SK-N-SH (cell line): Measurements from ENCODE around the gene TSPAN4. TPM values are rescaled to one million over a fixed set of nuclear protein-coding genes. Genes with fewer than 3 reads are reported as not detected.

Experiments
- CTCF ChIA-PET: fragments of 300-600, 350-600 bp; formaldehyde crosslinking; extraction: SDS; loops from one replicate; lab custom pipeline; 2021; lab: Yijun Ruan, JAX
- POLR2A ChIA-PET: fragments of 350-600 bp; sonication (Branson Sonifier 250); formaldehyde crosslinking; extraction: SDS; loops from one replicate; lab custom pipeline; 2020; ENCODE audit warnings: antibody characterized with exemption, inconsistent platforms; lab: Yijun Ruan, JAX
- DNase-seq: peaks from one replicate; pipeline ENCODE4 v3.0.0; 2012
- H2AFZ ChIP-seq: fragments of 200-600 bp; sonication (generic); 2 replicates; pipeline ENCODE4 v1.8.1; 2016; ENCODE audit warnings: antibody characterized with exemption, mild to moderate bottlenecking, low read depth
- H3F3A ChIP-seq: fragments of 200-600 bp; sonication (generic); replicated peaks from 2 replicates; pipeline ENCODE3; 2016; ENCODE audit warnings: antibody characterized with exemption, mild to moderate bottlenecking; ENCODE audit not compliant: insufficient read depth
- H3K27ac ChIP-seq, 2 experiments: fragments of 200-500 bp in 1 of 2; fragments of 200-600 bp in 1 of 2; sonication (Bioruptor generic) in 1 of 2; sonication (generic), shearing (Covaris generic) in 1 of 2; 2 replicates each; pipeline versions ENCODE4 v1.5.1 to v1.6.1; 2014 to 2016; ENCODE audit warnings: low read depth in 2 of 2, inconsistent platforms in 1 of 2, low read length in 1 of 2, mild to moderate bottlenecking in 1 of 2, mixed read lengths in 1 of 2
- H3K27me3 ChIP-seq: fragments of 200-600 bp; sonication (generic), shearing (Covaris generic); 2 replicates; pipeline ENCODE4 v1.6.1; 2016; ENCODE audit warnings: mixed run types; ENCODE audit not compliant: insufficient read depth
- H3K36me3 ChIP-seq, 2 experiments: fragments of 200-500 bp in 1 of 2; fragments of 200-600 bp in 1 of 2; sonication (Bioruptor generic) in 1 of 2; sonication (generic) in 1 of 2; replicated peaks in 1 of 2; 2 replicates each; pipeline versions ENCODE3 to v1.5.1; 2014 to 2016; ENCODE audit warnings: low read length in 1 of 2, mild to moderate bottlenecking in 1 of 2; ENCODE audit not compliant: insufficient read depth in 2 of 2, control insufficient read depth in 1 of 2
- H3K4me1 ChIP-seq, 2 experiments: fragments of 200-500 bp in 1 of 2; fragments of 200-600 bp in 1 of 2; sonication (Bioruptor generic) in 1 of 2; sonication (generic), shearing (Covaris generic) in 1 of 2; 2 replicates each; pipeline versions ENCODE4 v1.5.1 to v1.6.1; 2014 to 2016; ENCODE audit warnings: low read depth in 1 of 2, low read length in 1 of 2, mixed run types in 1 of 2; ENCODE audit not compliant: insufficient read depth in 2 of 2, control insufficient read depth in 1 of 2
- H3K4me2 ChIP-seq: fragments of 200-600 bp; sonication (generic), shearing (Covaris generic); 2 replicates; pipeline ENCODE4 v1.6.1; 2017; ENCODE audit warnings: mixed run types
- H3K4me3 ChIP-seq, 2 experiments: fragments of 200-500 bp in 1 of 2; fragments of 200-600 bp in 1 of 2; sonication (Bioruptor generic) in 1 of 2; sonication (generic), shearing (Covaris generic) in 1 of 2; 2 replicates each; pipeline versions ENCODE4 v1.5.1 to v1.8.1; 2014 to 2016; ENCODE audit warnings: low read depth in 2 of 2, inconsistent platforms in 1 of 2, low read length in 1 of 2, mild to moderate bottlenecking in 1 of 2, mixed read lengths in 1 of 2, moderate library complexity in 1 of 2
- H3K79me2 ChIP-seq: fragments of 200-600 bp; sonication (generic); 2 replicates; pipeline ENCODE4 v1.8.1; 2017; ENCODE audit warnings: mild to moderate bottlenecking; ENCODE audit not compliant: insufficient read depth
- H3K9ac ChIP-seq: fragments of 200-600 bp; sonication (generic); 2 replicates; pipeline ENCODE4 v1.6.1; 2017; ENCODE audit warnings: mixed run types
- H3K9me2 ChIP-seq: fragments of 200-600 bp; sonication (generic); 2 replicates; pipeline ENCODE4 v1.6.1; 2017; ENCODE audit warnings: mixed run types
- H3K9me3 ChIP-seq: fragments of 200-600 bp; sonication (generic); 2 replicates; pipeline ENCODE4 v1.6.1; 2017; ENCODE audit warnings: mixed run types, mild to moderate bottlenecking, moderate library complexity
- H4K20me1 ChIP-seq: fragments of 200-600 bp; sonication (generic); 2 replicates; pipeline ENCODE4 v1.6.1; 2017; ENCODE audit warnings: mild to moderate bottlenecking, mixed run types; ENCODE audit not compliant: insufficient read depth
- CHD2 ChIP-seq: fragments of 150-350 bp; IDR thresholded peaks from 2 replicates; pipeline ENCODE4 v1.6.1; 2018; ENCODE audit warnings: low read length; ENCODE audit not compliant: partially characterized antibody
- ELF1 ChIP-seq: IDR thresholded peaks from 2 replicates; pipeline ENCODE4 v1.4.0; 2012
- EP300 ChIP-seq, 2 experiments: IDR thresholded peaks; 2 replicates each; pipeline versions ENCODE4 v1.4.0 to v1.6.1; 2012; ENCODE audit warnings: borderline replicate concordance in 1 of 2, low read depth in 1 of 2, low read length in 1 of 2
- FOSL2 ChIP-seq: IDR thresholded peaks from 2 replicates; pipeline ENCODE4 v1.4.0; 2012; ENCODE audit warnings: low read depth, mild to moderate bottlenecking, moderate library complexity, borderline replicate concordance
- FOXJ3 ChIP-seq: sonication (generic); formaldehyde crosslinking; IDR thresholded peaks from 2 replicates; pipeline ENCODE4 v1.5.1; 2020; ENCODE audit warnings: mild to moderate bottlenecking, missing genetic modification reagents
- FOXM1 ChIP-seq: IDR thresholded peaks from 2 replicates; pipeline ENCODE4 v1.4.0; 2012; ENCODE audit warnings: low read depth, mild to moderate bottlenecking
- IRF3 ChIP-seq: fragments of 150-350 bp; IDR thresholded peaks from 2 replicates; pipeline ENCODE4 v1.6.1; 2016; ENCODE audit warnings: mild to moderate bottlenecking, low read depth, low read length
- MEF2A ChIP-seq: IDR thresholded peaks from 2 replicates; pipeline ENCODE4 v1.4.0; 2012; ENCODE audit warnings: low read depth, borderline replicate concordance
- POLR2AphosphoS5 ChIP-seq: IDR thresholded peaks from 2 replicates; pipeline ENCODE4 v1.6.1; 2012; ENCODE audit warnings: low read depth, low read length
- REST ChIP-seq: IDR thresholded peaks from 2 replicates; pipeline ENCODE4 v1.6.1; 2012; ENCODE audit warnings: mild to moderate bottlenecking, low read depth, low read length, moderate library complexity
- SIN3A ChIP-seq: IDR thresholded peaks from 2 replicates; pipeline ENCODE4 v1.6.1; 2012; ENCODE audit warnings: low read depth, mild to moderate bottlenecking, low read length, moderate library complexity, borderline replicate concordance
- SMC3 ChIP-seq: IDR thresholded peaks from 2 replicates; pipeline ENCODE4 v1.6.1; 2012; ENCODE audit warnings: low read depth, low read length, improper control_type of control experiment
- TAF1 ChIP-seq: IDR thresholded peaks from 2 replicates; pipeline ENCODE4 v1.6.1; 2012; ENCODE audit warnings: low read depth, mild to moderate bottlenecking, low read length, moderate library complexity, borderline replicate concordance
- YY1 ChIP-seq: IDR thresholded peaks from 2 replicates; pipeline ENCODE4 v1.4.0; 2012; ENCODE audit warnings: low read depth, mild to moderate bottlenecking
- WGBS: methylation state at CpG from one replicate; pipeline ENCODE4 v1.1.6; 2017; ENCODE audit warnings: low lambda C conversion rate; 5-methylcytosine and 5-hydroxymethylcytosine counted together
- polyA plus RNA-seq, 3 experiments: library from polyadenylated mRNA; depleted of rRNA; stranded (reverse); fragments of >200 nt; gene quantifications; 2 replicates each; pipeline ENCODE4 v1.2.3, GENCODE V29; 2012

Gene TSPAN4
- polyA plus RNA-seq, 1 of the 3 experiments (the other 2 are of a cell fraction): 226 TPM

GRCh38 chr11:855330-855674, 12.7 kb downstream of the TSPAN4 start:
- Histone ChIP-seq H2AFZ (no peak overlapping the region), H4K20me1 (peaks cover 87% of the 10 kb centered on the region), H3K9me3 (no peaks in the 10 kb centered on the region), H3K9ac (no peak overlapping the region), H3K4me3 (no peak overlapping the region), H3K9me2 (no peaks in the 10 kb centered on the region), H3K4me1 (peaks cover 10 to 73% of the 10 kb centered on the region in 2 experiments; a peak in 2 of 4 replicates), H3K36me3 (no peaks in the 10 kb centered on the region), H3K79me2 (peaks cover 21% of the 10 kb centered on the region; the same call in 1 of the 2 replicates), H3K27ac (peak overlapping the region in 1 of 2 experiments; percentile 89; a peak in 2 of 4 replicates), H3K4me2 (no peak overlapping the region), H3K27me3 (no peaks in the 10 kb centered on the region), H3F3A (no peaks in the 10 kb centered on the region)
- TF ChIP-seq EP300 (IDR thresholded peaks at IDR 0.05; ENCODE audit: borderline replicate concordance in 1 of 2, low read depth in 1 of 2, low read length in 1 of 2) (no peak), POLR2AphosphoS5 (no peak), FOXJ3 (CRISPR knock-in tag) (no peak), REST (no peak), CHD2 (no peak), YY1 (no peak), MEF2A (no peak), SIN3A (no peak), FOSL2 (no peak), IRF3 (no peak), SMC3 (no peak), TAF1 (no peak), ELF1 (no peak), FOXM1 (no peak)
- ChIA-PET POLR2A (interaction anchor here (2.7 kb wide), 1 partner anchor 13 kb away, joined by 13 read pairs; the partner anchor contains the start of genes POLR2L and TSPAN4), CTCF (interaction anchor here (0.8 to 3.5 kb wide), 4 partner anchors 7 to 195 kb away, joined by 3 to 24 read pairs (median 4); partner anchors contain the start of gene PNPLA2)
- 97% methylated on average over 4 of the region's 7 CpGs for WGBS
- DNase-seq: no peak
